ENCODE results near the gene SYT15. TPM values are rescaled to one million over a fixed set of nuclear protein-coding genes. Genes with fewer than 3 reads are reported as not detected.
A peak's percentile ranks its signal among the peaks of the same experiment; 100 is the strongest.
"Not testable (repeated sequence)": the region's sequence is repeated elsewhere in the genome, so short reads cannot be mapped to it uniquely, and the experiment has no call there.

SYT15 gene
- total RNA-seq: 0.03 TPM in 1 of 2 replicates, not detected in the other
- 0.58 TPM for polyA plus RNA-seq (2012)

DNA sequence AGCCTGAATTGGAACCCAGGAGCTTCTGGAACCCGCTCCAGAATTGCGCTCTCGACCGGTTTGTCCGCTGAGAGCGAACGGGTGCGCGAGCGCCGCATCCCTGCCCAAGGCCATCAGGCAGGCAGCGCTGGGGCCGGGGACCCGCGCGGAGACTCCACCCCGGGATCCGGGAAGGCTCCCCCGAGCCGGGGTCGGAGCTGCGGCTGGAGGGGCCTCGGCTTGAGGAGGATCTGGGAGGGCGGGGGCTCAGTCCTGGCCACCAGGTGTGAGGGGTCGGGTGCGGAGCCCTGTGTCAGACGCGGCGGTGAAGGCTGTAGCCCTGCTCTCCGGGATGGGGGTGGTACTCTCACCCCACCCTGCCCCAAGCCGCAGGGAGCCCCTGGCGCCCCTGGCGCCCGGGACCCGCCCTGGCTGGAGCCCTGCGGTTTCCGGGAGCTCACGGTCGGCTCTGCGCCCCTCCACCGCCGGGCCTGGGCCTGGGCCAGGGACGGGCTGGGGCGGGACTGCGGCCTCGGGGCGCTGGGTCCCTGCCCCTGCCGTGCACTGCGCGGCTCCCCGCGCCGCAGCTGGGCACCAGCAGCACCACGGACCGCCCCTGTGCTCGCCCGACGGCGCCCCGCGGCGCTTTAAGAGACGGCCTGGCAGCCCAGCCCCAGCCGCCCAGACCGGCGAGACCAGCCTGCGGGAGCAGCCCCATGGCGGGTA, at the start of gene SYT15:
SYT15 (plus strand) TSS at position 655 of the 705 bp plus-strand sequence; CDS start at position 696, 41 bp downstream.
- DNase-seq (ENCODE audit: low read depth): not testable (repeated sequence)

DNA sequence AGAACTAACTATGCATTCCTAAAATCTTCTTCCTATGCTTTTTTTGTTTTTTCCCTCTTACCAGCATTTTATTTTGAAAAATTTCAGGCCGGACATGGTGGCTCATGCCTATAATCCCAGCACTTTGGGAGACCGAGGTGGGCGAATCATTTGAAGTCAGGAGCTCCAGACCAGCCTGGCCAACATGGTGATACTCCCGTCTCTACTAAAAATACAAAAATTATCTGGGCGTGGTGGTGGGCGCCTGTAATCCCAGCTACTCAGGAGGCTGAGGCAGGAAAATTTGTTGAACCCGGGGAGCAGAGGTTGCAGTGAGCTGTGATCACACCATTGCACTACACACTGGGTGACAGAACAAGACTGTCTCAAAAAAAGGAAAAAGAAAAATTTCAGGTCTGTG, 49.2 kb upstream of the SYT15 start:
- not testable (repeated sequence) for DNase-seq (ENCODE audit: low read depth)

DNA sequence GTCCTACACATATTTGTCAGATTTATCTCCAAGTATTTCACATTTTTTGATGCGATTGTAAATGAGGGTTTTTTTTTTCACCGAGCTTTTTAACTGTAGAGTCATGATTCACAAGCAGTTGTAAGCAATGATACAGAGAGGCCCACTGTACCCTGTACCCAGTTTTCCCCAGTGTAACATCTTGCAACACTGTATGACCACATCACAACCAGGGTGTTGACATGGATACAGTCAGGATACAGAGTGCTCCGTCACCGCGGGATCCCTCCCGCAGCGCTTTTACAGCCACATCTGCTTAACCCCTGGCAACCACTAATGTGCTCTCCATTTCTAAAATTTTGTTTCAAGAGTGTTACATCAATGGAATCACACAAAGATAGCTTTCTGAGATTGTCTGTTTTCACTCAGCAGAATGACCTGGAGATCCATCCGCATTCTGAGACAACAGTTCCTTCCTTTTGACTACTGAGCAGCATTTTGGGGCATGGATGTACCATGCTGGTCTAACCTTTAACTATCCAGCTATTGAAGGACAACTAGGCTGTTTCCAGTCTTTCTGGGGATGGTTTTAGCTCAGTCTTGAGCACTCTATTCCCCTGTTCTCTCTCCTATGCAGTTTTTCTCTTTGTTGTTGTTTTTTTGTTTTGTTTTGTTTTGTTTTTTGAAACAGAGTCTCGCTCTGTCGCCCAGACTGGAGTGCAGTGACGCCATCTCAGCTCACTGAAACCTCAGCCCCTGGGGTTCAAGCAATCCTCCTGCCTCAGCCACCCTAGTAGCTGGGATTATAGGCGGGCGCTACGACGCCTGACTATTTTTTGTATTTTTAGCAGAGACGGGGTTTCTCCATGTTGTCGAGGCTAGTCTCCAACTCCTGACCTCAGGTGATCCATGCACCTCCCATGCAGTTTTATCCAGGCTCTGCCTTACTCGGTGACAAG, 48.4 kb upstream of the SYT15 start:
- peak; percentile 41 for DNase-seq (ENCODE audit: low read depth)

DNA sequence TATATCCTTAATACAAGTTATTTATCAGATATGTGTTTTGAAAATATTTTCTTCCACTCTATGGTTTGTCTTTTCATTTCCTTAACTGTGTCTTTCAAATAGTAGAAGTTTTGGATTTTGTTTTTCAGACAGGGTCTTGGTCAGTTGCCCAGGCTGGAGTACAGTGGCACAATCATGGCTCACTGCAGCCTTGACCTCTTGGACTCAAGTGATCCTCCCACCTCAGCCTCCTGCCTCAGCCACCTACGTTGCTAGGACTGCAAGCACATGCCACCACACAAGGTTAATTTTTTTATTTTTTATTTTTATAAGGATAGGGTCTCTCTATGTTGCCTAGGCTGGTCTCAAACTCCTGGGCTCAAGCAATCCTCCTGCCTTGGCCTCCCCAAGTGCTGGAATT, 46.7 kb upstream of the SYT15 start:
- not testable (repeated sequence) for DNase-seq (ENCODE audit: low read depth)

DNA sequence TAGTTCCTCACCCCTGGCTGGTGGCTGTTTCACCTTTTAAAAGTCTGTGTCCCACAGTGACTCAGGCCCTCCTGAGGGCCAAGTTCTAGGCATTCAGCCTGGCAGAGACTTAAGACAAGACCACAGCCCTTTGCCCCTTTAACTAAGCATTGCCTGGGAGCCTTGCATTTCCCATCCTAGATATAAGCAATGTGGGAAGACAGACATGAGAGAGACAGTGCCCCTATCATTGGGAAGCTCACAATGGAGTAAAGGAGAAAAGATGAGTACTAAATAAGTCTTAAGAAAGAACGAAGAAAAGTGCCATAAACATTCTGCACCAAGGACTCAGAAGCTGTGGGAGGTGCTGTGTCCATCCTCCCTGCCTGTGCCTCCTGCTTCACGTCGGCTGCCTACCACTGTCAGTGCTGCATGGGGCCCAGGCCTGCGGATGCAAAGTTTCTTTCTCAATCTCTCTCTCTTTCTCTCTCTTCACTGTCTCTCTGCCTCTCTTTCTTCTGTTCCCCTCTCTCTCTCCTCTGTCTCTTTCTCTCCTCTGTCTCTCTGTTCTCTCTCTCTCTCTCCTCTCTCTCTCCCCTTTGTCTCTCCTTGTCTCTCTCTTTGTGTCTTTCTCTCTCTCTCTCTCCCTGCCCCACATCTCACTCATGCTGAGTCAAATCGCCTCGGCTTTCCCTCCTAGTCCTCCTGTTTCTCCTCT, 44.0 kb upstream of the SYT15 start:
- no peak for DNase-seq (ENCODE audit: low read depth)

DNA sequence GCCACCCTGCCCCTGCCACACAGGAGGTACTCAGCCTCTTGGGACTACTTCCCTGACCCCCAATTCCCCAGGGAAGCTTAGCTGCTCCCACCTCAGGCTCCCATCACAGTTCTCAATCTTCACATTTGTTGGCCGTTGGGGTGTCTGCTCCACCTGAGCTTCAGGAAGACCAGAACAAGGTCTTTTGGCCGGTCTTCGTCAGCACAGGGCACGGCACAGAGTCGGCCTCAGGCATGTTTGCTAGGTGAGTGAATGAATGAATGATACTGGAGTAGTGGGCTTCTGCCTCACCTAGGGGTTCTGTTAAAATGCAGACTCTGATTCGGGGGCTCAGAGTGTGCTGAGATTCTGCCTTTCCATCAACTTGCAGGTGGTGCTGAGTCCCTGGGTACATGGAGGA, 42.8 kb upstream of the SYT15 start:
- no peak for DNase-seq (ENCODE audit: low read depth)

DNA sequence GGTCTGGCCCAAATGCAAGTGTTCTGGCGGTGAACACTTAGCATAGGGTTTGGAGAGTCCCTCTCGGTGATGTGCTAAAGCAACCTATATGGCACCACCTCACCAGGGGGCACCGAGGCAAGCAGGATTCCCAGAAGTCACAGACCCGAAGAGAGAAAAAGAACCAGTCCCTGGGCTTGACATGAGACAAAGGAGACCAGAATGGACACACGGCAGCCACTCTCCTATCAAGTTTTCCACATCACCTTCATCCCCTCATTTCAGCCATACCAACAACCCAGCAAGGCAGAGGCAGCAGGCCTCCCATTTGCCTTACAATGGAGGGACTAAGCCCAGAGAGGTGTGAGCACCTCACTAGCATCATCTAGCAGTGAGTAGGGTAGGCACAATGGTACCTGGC, 42.1 kb upstream of the SYT15 start:
- DNase-seq (ENCODE audit: low read depth): no peak

DNA sequence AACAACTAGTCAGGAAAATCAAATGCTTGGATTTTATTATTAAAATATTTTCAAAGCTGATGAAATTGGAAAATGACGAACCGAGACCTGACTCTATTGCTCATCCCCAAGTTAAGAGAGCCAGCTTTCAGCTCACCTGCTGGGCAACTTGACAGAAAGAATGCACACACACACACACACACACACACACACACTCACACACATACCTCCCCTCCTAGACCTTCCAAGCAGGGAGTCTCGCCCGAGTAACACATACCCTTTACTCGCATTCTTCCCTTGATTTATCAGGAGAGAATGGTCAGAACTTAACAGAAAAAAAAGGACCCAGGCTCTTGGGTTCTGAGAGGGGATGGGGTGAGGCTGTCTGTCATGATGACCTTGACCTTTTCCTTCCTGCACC, 41.6 kb upstream of the SYT15 start:
- DNase-seq (ENCODE audit: low read depth): no peak

DNA sequence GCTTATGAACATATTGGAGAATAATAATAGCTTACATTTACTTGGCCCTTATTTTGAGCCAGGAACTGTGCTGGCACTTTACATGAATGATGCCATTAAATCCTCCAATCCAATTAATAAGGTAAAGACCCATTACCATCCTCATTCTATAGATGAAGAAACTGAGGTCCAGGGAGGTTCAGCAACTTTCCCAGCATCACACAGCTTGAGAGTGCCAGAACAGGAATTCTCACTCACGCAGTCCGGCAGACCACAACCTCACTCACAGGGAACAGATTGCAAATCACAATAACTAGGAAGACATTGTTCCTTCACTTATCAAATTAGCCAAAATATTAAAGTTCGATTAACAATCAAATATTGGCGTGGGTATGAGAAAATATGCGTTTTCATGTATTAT, 40.8 kb upstream of the SYT15 start:
- no peak for DNase-seq (ENCODE audit: low read depth)

DNA sequence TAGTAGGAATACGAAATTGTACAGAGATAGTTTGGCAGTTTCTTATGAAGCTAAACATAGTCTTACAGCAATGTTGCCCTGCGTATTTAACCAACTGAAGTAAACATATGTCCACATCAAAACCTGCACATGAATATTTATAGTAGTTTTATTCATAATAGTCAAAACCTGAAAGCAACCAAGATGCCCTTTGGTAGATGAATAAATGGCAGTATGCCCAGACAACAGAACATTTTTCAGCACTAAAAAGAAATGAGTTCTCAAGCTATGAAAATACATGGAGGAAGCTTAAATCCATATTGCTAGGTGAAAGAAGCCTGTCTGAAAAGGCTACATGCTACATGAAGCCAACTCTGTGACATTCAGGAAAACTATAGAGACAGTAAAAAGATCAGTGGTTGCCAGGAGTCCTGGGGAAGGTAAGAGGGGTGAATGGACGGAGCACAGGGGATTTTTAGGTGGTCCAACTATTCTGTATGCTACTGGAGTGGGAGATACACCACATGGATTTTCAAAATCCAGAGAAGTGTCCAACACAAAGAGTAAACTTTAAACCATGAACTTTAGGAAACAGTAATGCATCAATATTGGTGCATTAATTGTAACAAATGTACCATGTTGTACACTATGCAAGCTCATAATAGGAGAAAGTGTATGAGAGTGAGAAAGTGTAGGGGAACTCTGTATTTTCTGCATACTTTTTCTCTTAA, 40.1 kb upstream of the SYT15 start:
- DNase-seq (ENCODE audit: low read depth): no peak

DNA sequence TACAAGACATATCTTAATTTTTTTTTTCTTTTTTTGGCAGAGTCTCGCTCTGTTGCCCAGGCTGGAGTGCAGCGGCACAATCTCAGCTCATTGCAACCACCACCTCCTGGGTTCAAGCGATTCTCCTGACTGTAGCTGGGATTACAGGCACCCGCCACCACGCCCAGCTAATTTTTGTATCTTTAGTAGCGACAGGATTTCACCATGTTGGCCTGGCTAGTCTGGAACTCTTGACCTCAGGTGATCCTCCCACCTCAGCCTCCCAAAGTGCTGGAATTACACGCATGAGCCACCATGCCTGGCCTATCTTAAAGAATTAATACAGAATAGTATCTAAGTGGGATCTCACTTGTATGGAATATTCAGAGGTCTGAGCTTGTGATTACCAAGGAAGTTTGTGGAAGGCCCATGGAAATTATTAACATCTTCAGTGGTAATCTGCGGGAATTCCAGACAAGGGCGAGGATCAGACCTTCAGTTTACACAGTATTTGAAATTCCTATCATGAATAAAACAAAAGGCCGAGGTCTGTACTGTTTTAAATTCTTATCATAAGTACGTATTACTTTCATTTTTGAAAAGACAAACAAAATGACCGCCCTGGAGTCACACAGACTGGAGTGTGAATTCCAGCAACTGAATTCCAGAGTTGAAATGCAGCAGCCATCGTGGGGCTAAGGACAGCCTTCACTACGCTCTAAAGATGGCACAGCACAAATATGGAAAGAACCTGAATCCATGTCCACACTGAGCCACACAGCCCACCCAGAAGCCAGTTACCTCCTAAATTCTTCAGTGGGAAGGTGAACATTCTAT, 39.1 kb upstream of the SYT15 start:
- no peak for DNase-seq (ENCODE audit: low read depth)

DNA sequence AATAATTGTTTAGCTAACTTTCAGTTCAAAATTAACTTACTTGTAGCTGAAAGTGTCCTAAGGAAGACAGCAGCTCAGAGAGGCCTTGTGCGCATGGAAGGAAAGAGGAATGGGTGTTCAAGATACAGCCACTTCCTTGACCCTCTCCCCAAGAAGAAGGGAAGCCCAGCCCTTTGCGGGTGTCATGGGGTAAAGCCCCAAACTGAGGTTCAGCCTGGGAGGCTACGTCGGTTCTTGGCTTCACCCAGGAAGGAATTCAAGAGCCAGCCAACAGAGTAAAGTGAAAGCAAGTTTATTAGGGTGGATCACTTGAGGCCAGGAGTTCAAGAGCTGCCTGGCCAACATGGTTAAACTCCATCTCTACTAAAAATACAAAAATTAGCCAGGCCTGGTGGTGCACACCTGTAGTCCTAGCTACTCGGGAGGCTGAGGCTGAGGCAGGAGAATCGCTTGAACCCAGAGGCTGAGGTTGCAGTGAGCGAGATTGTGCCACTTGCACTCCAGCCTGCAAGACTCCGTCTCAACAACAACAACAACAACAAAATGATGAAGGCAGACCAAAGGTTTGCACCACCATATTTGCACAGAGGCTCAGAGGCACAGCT, 38.4 kb upstream of the SYT15 start:
- DNase-seq (ENCODE audit: low read depth): no peak

DNA sequence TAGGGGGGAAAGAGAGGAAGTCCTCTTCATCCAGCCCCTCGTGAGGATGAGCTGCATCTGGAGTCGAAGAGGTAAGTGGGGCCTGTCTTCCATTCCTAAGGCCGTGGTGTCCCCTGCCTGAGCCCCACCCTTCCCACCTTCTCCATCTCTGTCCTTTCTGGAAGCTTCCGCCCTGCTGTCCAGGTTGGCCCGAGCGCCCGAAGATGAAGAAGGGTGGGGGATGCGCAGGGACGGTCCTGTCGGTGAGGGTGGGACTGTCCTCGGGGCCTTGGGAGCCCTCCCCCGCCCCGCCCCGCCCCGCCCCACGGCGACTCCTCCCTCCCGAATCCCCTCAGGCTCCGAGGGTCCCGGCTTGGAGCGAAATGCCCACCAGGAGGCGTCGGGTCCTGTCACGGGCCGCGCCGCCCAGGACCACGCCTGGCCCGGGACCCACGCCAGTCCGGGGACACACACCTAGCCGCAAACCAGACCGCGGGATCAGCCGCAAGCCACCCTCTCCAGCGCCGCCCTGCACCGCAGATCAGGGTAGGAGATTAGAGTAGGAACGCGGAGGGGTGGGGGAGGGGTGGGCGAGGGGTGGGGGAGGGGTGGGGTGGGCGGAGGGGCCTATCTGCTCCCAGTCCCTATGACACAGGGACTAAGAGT, 37.8 kb upstream of the SYT15 start:
- no peak for DNase-seq (ENCODE audit: low read depth)

DNA sequence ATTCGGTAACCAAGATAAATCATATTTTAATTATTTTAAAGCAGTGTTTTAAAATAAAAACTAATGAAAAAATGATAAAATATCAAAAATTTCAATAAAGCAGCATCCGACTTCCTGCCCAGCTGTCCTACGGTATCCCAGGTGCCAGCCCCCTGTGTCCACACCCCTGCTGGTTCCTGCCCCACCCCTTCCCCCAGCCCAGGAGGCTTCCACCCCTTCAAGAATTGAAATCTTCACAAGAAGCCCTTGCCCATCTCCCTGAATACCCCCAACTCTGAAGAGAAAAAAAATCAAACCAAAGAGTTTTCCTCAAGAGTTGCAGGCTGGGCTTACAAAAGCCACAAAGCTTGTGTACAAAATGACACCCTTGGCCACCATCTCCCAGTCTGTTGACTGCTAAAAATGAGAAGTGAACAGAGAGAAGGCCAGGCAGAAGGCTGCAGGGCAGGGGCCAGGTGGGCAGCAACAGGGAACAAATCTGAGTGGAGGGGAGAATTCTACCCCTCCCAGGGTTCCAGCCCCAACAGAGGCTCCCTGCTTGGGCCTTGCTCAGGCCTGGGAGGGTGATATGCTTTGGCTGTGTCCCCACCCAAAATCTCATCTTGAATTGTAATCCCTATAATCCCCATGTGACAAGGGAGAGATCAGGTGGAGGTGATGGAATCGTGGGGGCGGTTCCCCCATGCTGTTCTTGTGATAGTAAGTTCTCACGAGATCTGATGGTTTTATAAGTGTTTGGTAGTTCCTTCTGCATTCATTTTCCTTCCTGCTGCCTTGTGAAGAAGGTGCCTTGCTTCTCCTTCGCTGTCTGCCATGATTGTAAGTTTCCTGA, 37.0 kb upstream of the SYT15 start:
- no peak for DNase-seq (ENCODE audit: low read depth)

DNA sequence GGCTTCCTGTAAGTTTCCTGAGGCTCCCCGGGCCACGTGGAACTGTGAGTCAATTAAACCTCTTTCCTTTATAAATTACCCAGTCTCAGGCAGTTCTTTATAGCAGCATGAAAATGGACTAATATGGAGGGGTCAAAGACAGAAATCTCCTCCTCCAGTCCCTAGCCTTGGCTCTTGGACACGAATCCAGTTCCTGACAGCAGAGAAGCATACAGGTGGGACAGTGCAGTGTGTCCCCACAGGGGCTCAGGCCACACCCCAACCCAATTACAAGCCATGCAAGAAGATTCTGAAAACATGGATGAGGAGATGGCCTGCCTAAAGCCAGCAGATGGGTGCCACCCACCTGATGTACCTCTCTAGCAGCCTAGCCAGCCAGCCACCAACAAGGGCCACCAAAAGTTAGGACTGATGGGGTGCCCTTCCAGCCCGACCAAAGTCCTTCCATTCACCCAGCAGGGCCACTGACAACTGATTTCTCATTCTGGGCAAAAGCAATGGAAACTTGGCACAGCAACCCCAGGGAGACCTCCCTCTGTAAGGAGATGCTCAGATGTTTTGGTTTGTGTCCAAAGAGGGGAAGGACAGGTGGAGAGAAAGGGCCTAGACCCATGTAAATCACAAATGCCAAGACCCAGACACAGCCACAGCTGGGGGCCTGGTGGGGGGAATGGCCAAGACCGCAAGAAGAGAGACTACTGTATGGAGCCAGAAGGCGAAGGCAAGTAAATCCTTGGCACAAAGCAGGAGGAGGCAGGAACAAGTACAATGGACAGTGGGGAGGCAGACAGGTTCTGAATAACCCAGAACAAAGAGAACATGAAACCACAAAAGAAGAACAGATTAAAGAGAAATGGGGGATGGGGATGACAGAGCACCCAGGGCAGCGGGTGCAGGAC, 36.1 kb upstream of the SYT15 start:
- no peak for DNase-seq (ENCODE audit: low read depth)

DNA sequence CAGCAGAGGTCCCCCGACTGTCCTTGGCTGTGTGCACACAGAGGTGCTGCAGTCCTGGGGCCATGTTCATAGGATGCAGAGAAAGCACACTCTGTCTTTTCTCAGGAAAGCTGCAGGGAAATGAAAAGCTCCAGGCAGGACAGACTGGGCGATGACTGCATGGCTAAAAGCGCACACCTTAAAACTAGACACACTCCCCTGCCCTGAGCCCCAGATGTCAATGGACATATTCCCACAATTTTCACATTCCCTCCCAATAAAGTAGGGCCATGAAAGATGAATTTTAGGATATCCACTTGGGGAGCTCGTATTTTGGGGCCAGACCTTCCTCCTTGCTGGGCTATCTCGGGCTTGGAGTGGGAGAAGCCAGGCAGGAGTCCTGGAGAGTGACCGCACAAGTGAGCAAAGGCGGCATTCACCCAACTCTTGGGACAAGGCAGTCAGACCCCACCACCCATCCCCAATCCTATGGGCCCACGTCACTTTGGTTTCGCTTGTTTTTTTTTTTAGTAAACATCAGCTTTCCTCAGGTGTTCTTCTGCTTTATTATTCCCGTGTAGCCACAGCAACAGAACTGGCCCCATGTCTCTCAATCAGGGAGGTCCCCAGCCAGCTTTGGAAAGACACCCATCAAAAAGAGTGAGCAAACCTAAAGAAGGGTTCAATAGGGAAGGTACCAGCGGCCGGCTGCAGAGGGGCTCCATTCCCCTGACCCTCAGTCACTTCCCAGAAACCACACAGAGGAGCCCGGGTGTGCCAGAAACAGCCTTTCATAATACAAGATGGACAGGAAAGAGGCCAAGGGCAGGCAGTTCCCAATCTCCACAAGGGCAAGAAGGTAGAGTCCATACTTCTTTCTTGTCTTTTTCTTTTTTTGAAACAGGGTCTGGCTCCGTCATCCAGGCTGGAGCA, 35.2 kb upstream of the SYT15 start:
- DNase-seq (ENCODE audit: low read depth): no peak

Measured in myocyte (in vitro differentiated cells).